CD1c-positive myeloid dendritic cell (primary cell): ENCODE measurements around the gene TEP1.
A peak's percentile ranks its signal among the peaks of the same experiment; 100 is the strongest.
"Not testable (repeated sequence)": the region's sequence is repeated elsewhere in the genome, so short reads cannot be mapped to it uniquely, and the experiment has no call there.

Experiments used
- DNase-seq: peaks from one replicate; pipeline ENCODE4 v3.0.0-alpha.2; 2016; ENCODE audit errors: extremely low spot score

The TEP1 gene

DNA sequence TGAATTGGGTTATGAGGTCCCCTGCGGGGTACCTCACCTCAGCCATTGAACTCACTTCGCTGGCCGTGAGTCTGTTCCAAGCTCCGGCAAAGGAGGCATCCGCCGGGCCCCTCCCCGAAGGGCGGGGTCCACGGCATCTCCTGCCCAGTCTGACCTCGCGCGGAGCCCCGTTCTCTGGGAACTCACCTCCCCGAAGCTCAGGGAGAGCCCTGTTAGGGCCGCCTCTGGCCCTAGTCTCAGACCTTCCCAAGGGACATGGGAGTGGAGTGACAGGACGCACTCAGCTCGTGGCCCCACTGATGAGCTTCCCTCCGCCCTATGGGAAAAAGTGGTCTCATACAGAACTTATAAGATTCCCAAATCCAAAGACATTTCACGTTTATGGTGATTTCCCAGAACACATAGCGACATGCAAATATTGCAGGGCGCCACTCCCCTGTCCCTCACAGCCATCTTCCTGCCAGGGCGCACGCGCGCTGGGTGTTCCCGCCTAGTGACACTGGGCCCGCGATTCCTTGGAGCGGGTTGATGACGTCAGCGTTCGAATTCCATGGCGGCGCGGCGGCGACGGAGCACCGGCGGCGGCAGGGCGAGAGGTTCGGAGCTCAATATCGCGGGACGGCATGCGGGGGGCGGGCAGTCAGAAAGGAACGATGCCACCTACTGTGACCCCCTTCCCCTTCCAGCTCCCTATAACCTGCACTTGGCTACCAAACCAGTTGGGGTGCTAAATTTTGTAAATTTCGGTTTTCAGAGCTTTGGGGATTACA, 70.0 kb downstream of the TEP1 start, which contains the start of gene PARP2:
Gene PARP2 (plus strand): TSS at position 544 of the 770 bp plus-strand sequence. CDS start 7 bp downstream, at position 551.
- peak; percentile 99 for DNase-seq

DNA sequence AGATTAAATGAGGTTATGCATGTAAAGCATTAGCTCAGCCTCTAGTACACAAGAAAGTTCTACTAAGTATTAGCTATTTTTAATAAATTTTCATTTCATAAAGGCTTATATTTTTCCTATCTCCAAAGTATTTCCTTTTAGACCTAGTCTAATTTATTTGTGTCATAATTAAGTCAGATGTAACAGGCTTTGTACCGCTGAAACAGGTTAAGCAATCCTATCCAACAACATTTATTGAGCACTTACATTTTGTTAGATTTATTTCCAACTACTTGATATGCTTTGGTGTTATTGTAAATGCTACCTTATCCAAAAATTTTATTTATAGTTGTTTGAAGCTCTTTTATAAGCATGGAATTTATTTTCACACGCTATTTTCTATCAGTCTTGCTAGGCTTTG, 71.7 kb downstream of the TEP1 start:
- no peak for DNase-seq

DNA sequence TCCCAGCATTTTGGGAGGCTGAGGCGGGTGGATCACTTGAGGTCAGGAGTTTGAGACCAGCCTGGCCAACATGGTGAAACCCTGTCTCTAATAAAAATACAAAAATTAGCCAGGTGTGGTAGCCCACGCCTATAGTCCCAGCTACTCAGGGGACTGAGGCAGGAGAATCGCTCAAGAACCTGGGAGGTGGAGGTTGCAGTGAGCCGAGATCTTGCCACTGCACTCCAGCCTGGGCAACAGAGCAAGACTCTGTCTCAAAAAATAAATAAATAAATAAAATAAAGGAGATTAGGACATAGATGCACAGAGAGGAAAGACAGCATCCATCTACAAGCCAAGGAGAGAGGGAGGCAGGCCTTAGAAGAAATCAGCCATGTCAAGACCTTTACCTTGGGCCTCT, 72.3 kb downstream of the TEP1 start:
- DNase-seq, result not testable (repeated sequence)

DNA sequence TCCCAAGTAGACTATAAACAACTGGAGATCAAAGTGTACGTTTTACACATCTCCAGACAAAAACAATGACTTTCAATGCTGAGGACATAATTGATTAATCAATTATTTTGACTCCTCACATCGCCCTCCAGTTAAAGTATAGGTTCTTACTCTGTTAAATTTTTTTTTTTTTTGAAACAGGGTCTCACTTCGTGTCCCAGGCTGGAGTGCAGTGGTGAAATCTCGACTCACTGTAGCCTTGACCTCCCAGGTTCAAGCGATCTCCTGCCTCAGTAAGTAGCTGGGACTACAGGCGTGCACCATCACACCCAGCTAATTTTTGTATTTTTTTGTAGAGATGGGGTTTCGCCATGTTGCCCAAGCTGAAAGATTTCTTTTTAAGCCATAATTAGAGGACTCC, 79.3 kb downstream of the TEP1 start:
- no peak for DNase-seq

- DNase-seq, result no peak
These were observed 79.8 kb downstream of the TEP1 start for GRCh38 chr14:20333494-20333841.

DNA sequence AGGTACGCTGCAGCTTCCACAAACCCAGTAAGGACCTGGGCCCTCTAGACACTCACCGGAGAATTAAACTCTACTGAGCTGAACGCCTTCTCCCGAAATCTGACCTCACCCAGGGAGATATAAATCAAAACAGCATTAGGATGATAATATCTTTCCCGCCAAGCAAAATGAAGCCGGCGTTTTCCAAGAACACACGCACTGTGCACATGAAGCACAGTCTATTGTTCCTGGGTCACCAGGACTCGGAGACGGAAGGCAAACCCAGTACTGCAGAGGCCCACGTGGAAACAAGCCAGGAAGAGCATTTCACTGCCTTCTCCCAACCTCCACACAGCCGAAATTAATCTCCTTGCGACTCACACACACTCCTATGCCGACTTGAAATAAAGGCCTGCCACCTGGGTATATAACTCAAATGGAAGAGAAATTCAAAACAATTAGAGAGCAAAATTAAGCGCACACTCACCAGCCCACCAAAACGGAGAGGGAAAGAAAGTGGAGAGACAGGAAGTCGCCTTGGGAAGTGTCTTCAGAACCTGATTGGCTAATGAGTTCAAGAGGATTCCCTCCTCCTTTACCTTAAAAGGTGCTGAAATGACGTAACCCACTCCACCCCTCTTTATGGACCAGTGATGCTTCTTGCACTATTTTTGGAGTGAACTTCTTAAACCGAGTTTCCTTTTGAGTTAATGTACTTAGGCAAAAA, 80.4 kb downstream of the TEP1 start, which contains the start of gene CCNB1IP1:
Gene CCNB1IP1 (minus strand): TSS at position 492 of the 706 bp plus-strand sequence. CDS start 16,756 bp downstream, outside the sequence.
- DNase-seq, result peak; percentile 78

DNA sequence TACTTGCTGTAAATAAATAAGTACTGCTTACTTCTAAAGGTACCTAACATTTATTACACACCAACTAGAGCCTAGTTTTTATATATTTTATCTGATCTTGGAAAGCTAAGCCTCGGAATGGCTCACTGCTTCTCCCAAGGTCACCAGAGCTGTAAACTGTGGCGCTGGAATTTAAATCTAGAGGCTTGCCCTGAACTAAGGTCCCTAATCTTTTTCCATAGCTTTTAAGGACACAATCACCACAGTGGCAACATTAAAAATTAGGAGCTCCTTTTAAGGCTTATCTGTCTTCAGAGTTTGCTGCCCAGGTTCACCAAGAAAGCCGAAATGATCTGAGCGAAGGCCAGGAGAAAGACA, 80.9 kb downstream of the TEP1 start:
- DNase-seq, result no peak

- DNase-seq, result no peak
These were observed 82.2 kb downstream of the TEP1 start for GRCh38 chr14:20331053-20331613.

GRCh38 chr14:20329355-20329754, 83.9 kb downstream of the TEP1 start:
- DNase-seq, result no peak

GRCh38 chr14:20328705-20329104, 84.6 kb downstream of the TEP1 start:
- no peak for DNase-seq

DNA sequence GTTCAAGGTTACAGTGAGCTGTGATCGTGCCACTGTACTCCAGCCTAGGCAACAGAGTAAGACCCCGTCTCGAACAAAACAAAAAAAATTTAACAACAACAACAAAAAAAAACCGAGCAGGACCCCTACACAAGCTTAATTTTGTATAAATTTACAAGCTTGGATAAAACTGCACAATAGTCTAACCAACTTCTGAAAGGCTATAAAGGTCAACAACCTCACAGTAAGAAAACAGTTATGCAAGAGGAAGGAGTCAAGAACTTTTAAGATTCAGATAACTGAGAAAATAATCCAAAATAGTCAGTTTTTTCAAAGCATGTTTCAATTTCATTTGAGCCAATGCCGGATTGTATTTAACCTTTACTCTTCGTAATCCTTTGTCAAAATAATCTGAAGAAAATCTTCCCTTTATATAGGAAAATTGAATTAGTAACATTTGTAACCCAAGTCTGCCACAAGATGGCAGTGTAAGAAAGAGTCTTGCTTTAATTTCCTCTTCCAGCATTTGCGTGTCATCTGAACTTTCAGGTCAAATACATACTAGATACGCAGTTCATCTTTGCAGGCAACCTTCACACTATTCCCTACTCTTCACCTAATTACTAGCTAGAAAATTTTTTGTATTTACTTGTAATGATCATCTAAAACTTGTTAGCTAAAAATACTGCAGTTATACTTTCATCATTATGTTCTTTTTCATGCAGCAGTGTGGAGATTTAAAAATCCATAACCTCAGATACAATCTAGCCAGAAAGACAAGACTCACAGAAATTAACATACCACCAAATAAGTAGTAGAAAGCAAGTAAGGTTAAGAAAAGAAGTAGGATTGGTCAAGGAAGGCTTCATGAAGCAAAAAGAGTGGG, 86.1 kb downstream of the TEP1 start:
- DNase-seq, result peak; percentile 84

DNA sequence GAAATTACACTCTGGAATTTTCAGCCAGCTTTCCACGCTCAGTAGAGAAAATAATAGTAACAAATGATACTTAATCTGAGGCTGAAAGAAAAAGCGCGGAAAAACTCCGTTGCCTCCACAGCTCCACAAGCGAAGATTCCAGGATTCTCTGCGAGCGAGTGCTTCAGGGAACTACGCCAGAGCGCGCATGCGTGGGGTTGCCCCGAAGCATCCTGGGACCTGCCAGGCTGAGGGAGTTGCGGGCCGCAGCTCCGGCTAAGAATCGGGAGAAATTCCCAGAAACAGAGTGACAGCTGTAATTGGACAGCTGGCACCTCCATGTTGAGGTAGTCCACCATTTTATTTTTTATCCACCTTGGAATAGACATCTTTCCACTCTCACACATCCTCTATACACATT, 95.6 kb downstream of the TEP1 start:
- no peak for DNase-seq
